ENCODE measurements around the gene ZNF92. TPM values are rescaled to one million over a fixed set of nuclear protein-coding genes. Genes with fewer than 3 reads are reported as not detected.

Gene ZNF92
- total RNA-seq (2014; rRNA removed; shearing (Covaris generic)) (31.1 and 31.2 TPM in 2 replicates), total RNA-seq (2022) (32.1 and 34.0 TPM in 2 replicates), Bru-seq, nascent RNA (percentile 96 among the genes with signal in this experiment), BruChase-seq, experiment 1, labeled RNA remaining after a 6-hour chase (percentile 80 among the genes with signal in this experiment), BruChase-seq, experiment 2, labeled RNA remaining after a 2-hour chase (percentile 86 among the genes with signal in this experiment)
- long read RNA-seq, transcript ZNF92-201 (4 exons, 3,210 nt) = major isoform, 30 of 51 reads
- long read RNA-seq, partial matches to known transcripts = 5 of 51 reads
- long read RNA-seq, other reads (novel, unspliced or antisense) = 11 of 51 reads

GRCh38 chr7:65373608-65374351, at the start of gene ZNF92:
Gene ZNF92 (plus strand): TSS chr7:65373855. CDS start chr7:65373998, 143 bp downstream.
- peaks cover 51% of the 10 kb centered on the region for H3K79me2 ChIP-seq (ENCODE audit: insufficient read depth, low read depth, low read length)
- no peaks in the 10 kb centered on the region for H3K9me2 ChIP-seq (ENCODE audit: insufficient read depth, low read length)
- peaks cover 45% of the 10 kb centered on the region for H3K36me3 ChIP-seq (ENCODE audit: insufficient read depth, low read length)
- no TSS peak for BruUV-seq (replicated peaks)
- peak within 1 kb of the TSS; percentile 89 for H3K4me3 ChIP-seq (ENCODE audit: low read depth, low read length, poor library complexity, severe bottlenecking)
- peaks cover 22% of the 10 kb centered on the region for H4K20me1 ChIP-seq (ENCODE audit: insufficient read depth, low read length)
- TF ChIP-seq EZH2phosphoT487 (IDR thresholded peaks at IDR 0.05; ENCODE audit: borderline replicate concordance, low read depth, low read length) (no peak), CTCF (conservative IDR thresholded peaks at IDR 0.05; ENCODE audit: low read length) (no peak)
- H3K4me2 ChIP-seq (ENCODE audit: low read length) = peak within 1 kb of the TSS; percentile 99
- no peaks in the 10 kb centered on the region; the same call in 1 of the 2 replicates for H3K9me3 ChIP-seq (ENCODE audit: low read length)
- ChIA-PET CTCF (ENCODE audit: unreplicated experiment) (no interaction called here), POLR2A (interaction anchor here (0.7 to 3.2 kb wide), 17 partner anchors 8 to 582 kb away, joined by 3 to 28 read pairs (median 3); no protein-coding TSS in a partner anchor)
- peak; percentile 99 for DNase-seq (ENCODE audit: low spot score)
- intact Hi-C loops (cut with micrococcal nuclease; ENCODE audit: unreplicated experiment) = loop anchor here (2.0 to 10.0 kb wide), 2 partner anchors 101 to 131 kb away; no protein-coding TSS in a partner anchor
- peaks cover 31% of the 10 kb centered on the region for H3K4me1 ChIP-seq (ENCODE audit: insufficient read depth, low read length, poor library complexity, severe bottlenecking)
- H2AFZ ChIP-seq (ENCODE audit: low read length) = peak within 1 kb of the TSS; percentile 53; the same call in 1 of the 2 replicates
- H3K27ac ChIP-seq (ENCODE audit: low read depth, low read length, poor library complexity, severe bottlenecking) = peak within 1 kb of the TSS; percentile 84

GRCh38 chr7:65325793-65326432, 47.7 kb upstream of the ZNF92 start:
- no TSS peak for BruUV-seq (replicated peaks)
- Histone ChIP-seq H3K27ac (ENCODE audit: low read depth, low read length, poor library complexity, severe bottlenecking) (no peak overlapping the region), H3K4me1 (ENCODE audit: insufficient read depth, low read length, poor library complexity, severe bottlenecking) (no peaks in the 10 kb centered on the region), H3K4me2 (ENCODE audit: low read length) (no peak overlapping the region), H3K9me3 (ENCODE audit: low read length) (no peaks in the 10 kb centered on the region), H3K36me3 (ENCODE audit: insufficient read depth, low read length) (peaks cover 7% of the 10 kb centered on the region; the same call in 1 of the 2 replicates), H4K20me1 (ENCODE audit: insufficient read depth, low read length) (no peaks in the 10 kb centered on the region), H3K4me3 (ENCODE audit: low read depth, low read length, poor library complexity, severe bottlenecking) (no peak overlapping the region), H3K79me2 (ENCODE audit: insufficient read depth, low read depth, low read length) (no peaks in the 10 kb centered on the region), H3K9me2 (ENCODE audit: insufficient read depth, low read length) (no peaks in the 10 kb centered on the region), H2AFZ (ENCODE audit: low read length) (no peak overlapping the region)
- ChIA-PET CTCF (ENCODE audit: unreplicated experiment) (no interaction called here), POLR2A (interaction anchor here (0.7 to 1.9 kb wide), 2 partner anchors 10 to 440 kb away, joined by 4 to 9 read pairs; no protein-coding TSS in a partner anchor)
- DNase-seq (ENCODE audit: low spot score) = no peak
- intact Hi-C loops (cut with micrococcal nuclease; ENCODE audit: unreplicated experiment) = no loop called here
- TF ChIP-seq CTCF (conservative IDR thresholded peaks at IDR 0.05; ENCODE audit: low read length) (no peak), EZH2phosphoT487 (IDR thresholded peaks at IDR 0.05; ENCODE audit: borderline replicate concordance, low read depth, low read length) (no peak)

All from OCI-LY7 (cell line).